ENCODE results near the gene MASTL. TPM values are rescaled to one million over a fixed set of nuclear protein-coding genes. Genes with fewer than 3 reads are reported as not detected.
A peak's percentile ranks its signal among the peaks of the same experiment; 100 is the strongest.

The MASTL gene
- total RNA-seq, 2 experiments from 2014 or later = 40.1 to 42.2 TPM

Small RNA genes lying within 50 kb of the gene (small RNA-seq; reads per million reads assigned to genes)
- gene RNU2-24P = 6.5 reads per million, percentile 93 among the genes with 10 or more reads in this experiment
- not detected for gene RNU7-12P

Other genes starting within 250 kb of the MASTL start
- gene ANKRD26, start 54.9 kb upstream of the MASTL start, total RNA-seq (2014; rRNA removed; shearing (Covaris generic)) = 8.6 and 9.1 TPM in 2 replicates
- 13.8 and 17.6 TPM in 2 replicates for gene ANKRD26, start 54.9 kb upstream of the MASTL start, total RNA-seq (2022)
- gene YME1L1, start 968 bp upstream of the MASTL start, total RNA-seq (2014; rRNA removed; shearing (Covaris generic)) = 59.7 and 62.3 TPM in 2 replicates
- 113 and 115 TPM in 2 replicates for gene YME1L1, start 968 bp upstream of the MASTL start, total RNA-seq (2022)
- gene ACBD5, start 85.4 kb downstream of the MASTL start, total RNA-seq (2014; rRNA removed; shearing (Covaris generic)) = 10.8 and 12.4 TPM in 2 replicates
- gene ACBD5, start 85.4 kb downstream of the MASTL start, total RNA-seq (2022) = 20.0 and 20.4 TPM in 2 replicates